Loucy (cell line): Measurements from ENCODE around the gene FOXJ3.

Experiments used
- H2AFZ ChIP-seq: fragments of 200-600 bp; sonication (generic); 2 replicates; pipeline ENCODE4 v1.6.0; 2016; ENCODE audit warnings: antibody characterized with exemption, mild to moderate bottlenecking, low read length, moderate library complexity
- H3F3A ChIP-seq: fragments of 200-600 bp; 2 replicates; pipeline ENCODE4 v1.6.0; 2016; ENCODE audit warnings: antibody characterized with exemption, low read depth, mild to moderate bottlenecking
- H3K27me3 ChIP-seq: fragments of 200-600 bp; sonication (generic); 2 replicates; pipeline ENCODE4 v1.6.1; 2014; ENCODE audit warnings: low read length, mild to moderate bottlenecking; ENCODE audit not compliant: insufficient read depth, poor library complexity, severe bottlenecking
- H3K36me3 ChIP-seq: fragments of 200-600 bp; sonication (generic); 2 replicates; pipeline ENCODE4 v1.6.1; 2016; ENCODE audit warnings: low read length; ENCODE audit not compliant: insufficient read depth
- H3K4me1 ChIP-seq: fragments of 200-600 bp; sonication (generic); 2 replicates; pipeline ENCODE4 v1.5.1; 2014; ENCODE audit warnings: low read length, mild to moderate bottlenecking; ENCODE audit not compliant: insufficient read depth, poor library complexity, severe bottlenecking
- H3K4me2 ChIP-seq: fragments of 200-600 bp; sonication (generic); 2 replicates; pipeline ENCODE4 v1.6.0; 2014; ENCODE audit warnings: antibody characterized with exemption, low read length, low read depth, mild to moderate bottlenecking; ENCODE audit not compliant: poor library complexity, severe bottlenecking
- H3K4me3 ChIP-seq: fragments of 200-600 bp; sonication (generic); 2 replicates; pipeline ENCODE4 v1.5.1; 2014; ENCODE audit warnings: low read length, mild to moderate bottlenecking, mixed read lengths; ENCODE audit not compliant: poor library complexity, severe bottlenecking
- H3K79me2 ChIP-seq: fragments of 200-600 bp; sonication (generic); 2 replicates; pipeline ENCODE4 v1.6.1; 2014; ENCODE audit warnings: low read length; ENCODE audit not compliant: insufficient read depth
- H3K9ac ChIP-seq: fragments of 200-600 bp; sonication (generic); 2 replicates; pipeline ENCODE4 v1.6.0; 2014; ENCODE audit warnings: mild to moderate bottlenecking, low read depth, low read length, moderate library complexity; ENCODE audit not compliant: poor library complexity, severe bottlenecking
- H3K9me2 ChIP-seq: fragments of 200-600 bp; sonication (generic); replicated peaks from 2 replicates; pipeline ENCODE4 v1.6.1; 2016; ENCODE audit warnings: low read depth, low read length, mixed read lengths
- H3K9me3 ChIP-seq: fragments of 200-600 bp; sonication (generic); 2 replicates; pipeline ENCODE4 v1.6.1; 2014; ENCODE audit warnings: mild to moderate bottlenecking, antibody characterized with exemption, low read length, low read depth; ENCODE audit not compliant: insufficient read depth
- H4K20me1 ChIP-seq: fragments of 200-600 bp; sonication (generic); 2 replicates; pipeline ENCODE4 v1.6.0; 2014; ENCODE audit warnings: antibody characterized with exemption, low read length, mild to moderate bottlenecking; ENCODE audit not compliant: insufficient read depth, poor library complexity, severe bottlenecking
- EZH2phosphoT487 ChIP-seq: fragments of 200-600 bp; IDR thresholded peaks from 2 replicates; pipeline ENCODE4 v1.6.1; 2018; ENCODE audit warnings: antibody characterized with exemption, mild to moderate bottlenecking, moderate library complexity, borderline replicate concordance
- TF ChIP-seq, protein P1 (sequence below): fragments of 200-600 bp; sonication (generic); conservative IDR thresholded peaks from 2 replicates; pipeline ENCODE4 v1.5.1; 2014; ENCODE audit warnings: mild to moderate bottlenecking, antibody characterized with exemption, low read length

The FOXJ3 gene

DNA sequence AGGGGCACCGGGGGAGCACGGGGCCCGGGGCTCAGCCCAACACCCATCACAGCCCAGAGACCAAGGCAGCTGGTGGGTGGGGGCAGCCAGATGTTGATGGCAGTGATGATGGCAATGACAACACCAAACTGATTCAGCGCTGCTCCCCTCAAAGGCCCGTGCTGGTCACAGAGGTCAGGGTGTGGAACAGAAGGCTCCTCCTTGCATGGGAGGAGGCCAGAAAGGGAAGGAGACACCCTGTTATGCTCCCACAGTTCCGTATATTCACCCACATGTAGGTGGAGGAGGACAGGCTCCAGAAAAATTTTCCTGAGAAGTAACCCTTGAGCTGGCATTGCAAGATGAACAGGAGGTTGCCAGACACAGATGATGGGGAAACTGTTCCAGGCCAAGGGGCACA lies 181.4 kb downstream of the FOXJ3 start:
- Histone ChIP-seq H3K4me1 (no peaks in the 10 kb centered on the region), H3F3A (no peaks in the 10 kb centered on the region), H3K9me2 (no peaks in the 10 kb centered on the region), H3K79me2 (no peaks in the 10 kb centered on the region), H3K36me3 (no peaks in the 10 kb centered on the region), H4K20me1 (no peaks in the 10 kb centered on the region), H3K27me3 (no peaks in the 10 kb centered on the region), H2AFZ (no peak overlapping the region), H3K4me2 (no peak overlapping the region), H3K9ac (no peak overlapping the region), H3K9me3 (no peaks in the 10 kb centered on the region), H3K4me3 (no peak overlapping the region)
- TF ChIP-seq, protein P1, sequence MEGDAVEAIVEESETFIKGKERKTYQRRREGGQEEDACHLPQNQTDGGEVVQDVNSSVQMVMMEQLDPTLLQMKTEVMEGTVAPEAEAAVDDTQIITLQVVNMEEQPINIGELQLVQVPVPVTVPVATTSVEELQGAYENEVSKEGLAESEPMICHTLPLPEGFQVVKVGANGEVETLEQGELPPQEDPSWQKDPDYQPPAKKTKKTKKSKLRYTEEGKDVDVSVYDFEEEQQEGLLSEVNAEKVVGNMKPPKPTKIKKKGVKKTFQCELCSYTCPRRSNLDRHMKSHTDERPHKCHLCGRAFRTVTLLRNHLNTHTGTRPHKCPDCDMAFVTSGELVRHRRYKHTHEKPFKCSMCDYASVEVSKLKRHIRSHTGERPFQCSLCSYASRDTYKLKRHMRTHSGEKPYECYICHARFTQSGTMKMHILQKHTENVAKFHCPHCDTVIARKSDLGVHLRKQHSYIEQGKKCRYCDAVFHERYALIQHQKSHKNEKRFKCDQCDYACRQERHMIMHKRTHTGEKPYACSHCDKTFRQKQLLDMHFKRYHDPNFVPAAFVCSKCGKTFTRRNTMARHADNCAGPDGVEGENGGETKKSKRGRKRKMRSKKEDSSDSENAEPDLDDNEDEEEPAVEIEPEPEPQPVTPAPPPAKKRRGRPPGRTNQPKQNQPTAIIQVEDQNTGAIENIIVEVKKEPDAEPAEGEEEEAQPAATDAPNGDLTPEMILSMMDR = no peak
- no peak for TF ChIP-seq EZH2phosphoT487

DNA sequence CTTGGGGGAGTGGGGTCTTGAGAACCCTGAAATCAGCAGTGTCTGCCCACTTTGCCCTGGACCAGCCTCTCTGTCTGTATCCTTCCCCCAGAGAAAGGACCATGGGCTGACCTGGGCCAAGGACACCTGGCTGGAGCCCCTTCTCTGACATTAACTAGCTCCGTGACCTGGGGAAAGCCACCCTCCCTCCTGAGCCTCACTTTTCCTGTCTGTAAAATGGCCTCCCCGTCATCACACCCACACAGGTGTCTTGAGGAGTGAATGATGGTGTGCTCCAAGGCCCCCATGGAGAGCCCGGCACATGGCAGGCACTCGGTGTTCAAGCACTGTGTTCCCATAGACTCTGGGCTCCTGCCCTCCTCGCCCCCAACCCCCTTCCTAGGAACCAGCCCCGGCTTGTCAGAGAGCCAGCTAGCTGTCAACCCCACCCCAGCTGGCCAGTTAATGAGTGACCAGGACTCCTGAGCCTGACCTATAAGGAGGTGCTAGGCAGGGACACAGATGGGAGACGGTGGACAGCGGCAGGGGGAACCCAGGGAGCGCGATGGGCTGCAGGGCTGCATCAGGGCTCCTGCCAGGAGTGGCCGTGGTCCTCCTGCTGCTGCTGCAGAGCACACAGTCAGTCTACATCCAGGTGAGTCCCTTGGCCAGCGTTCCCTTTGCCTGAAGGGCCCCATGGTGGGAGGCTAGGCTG lies 182.0 kb downstream of the FOXJ3 start, which contains the start of gene GUCA2B:
Gene GUCA2B, plus strand, starts transcription at position 504 of the 694 bp plus-strand sequence. Its CDS starts 41 bp downstream, at position 545.
- Histone ChIP-seq H3K4me2 (no peak within 1 kb of the TSS), H3K36me3 (no peaks in the 10 kb centered on the region), H3F3A (no peaks in the 10 kb centered on the region), H3K4me3 (no peak within 1 kb of the TSS), H2AFZ (no peak within 1 kb of the TSS), H4K20me1 (no peaks in the 10 kb centered on the region), H3K9me3 (no peaks in the 10 kb centered on the region), H3K9me2 (no peaks in the 10 kb centered on the region), H3K9ac (no peak within 1 kb of the TSS), H3K27me3 (no peaks in the 10 kb centered on the region), H3K4me1 (no peaks in the 10 kb centered on the region), H3K79me2 (no peaks in the 10 kb centered on the region)
- TF ChIP-seq EZH2phosphoT487 = no peak
- TF ChIP-seq, protein P1 = no peak

DNA sequence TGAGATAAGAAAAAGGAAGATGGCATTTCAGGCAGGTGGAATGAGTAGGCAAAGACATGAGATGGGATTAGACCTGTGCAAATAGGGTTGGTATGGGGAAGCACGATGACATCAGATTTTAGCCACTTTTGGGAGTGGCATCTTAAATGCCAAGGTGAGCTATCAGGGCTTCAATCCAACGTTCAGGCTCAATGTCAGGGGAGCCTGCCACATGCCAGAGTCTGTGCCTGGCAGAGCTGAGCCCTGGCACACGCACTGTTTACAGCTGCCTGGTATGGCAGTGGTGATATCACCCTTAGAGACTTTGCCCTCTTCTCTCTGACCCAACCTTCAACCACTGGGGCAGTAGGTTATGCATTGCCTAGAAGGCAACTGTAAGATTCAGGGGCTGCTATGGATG lies 182.9 kb downstream of the FOXJ3 start:
- Histone ChIP-seq H2AFZ (no peak overlapping the region), H3K36me3 (no peaks in the 10 kb centered on the region), H4K20me1 (no peaks in the 10 kb centered on the region), H3K27me3 (no peaks in the 10 kb centered on the region), H3K79me2 (no peaks in the 10 kb centered on the region), H3K4me1 (no peaks in the 10 kb centered on the region), H3K9me2 (no peaks in the 10 kb centered on the region), H3K4me3 (no peak overlapping the region), H3K9me3 (no peaks in the 10 kb centered on the region), H3K4me2 (no peak overlapping the region), H3F3A (no peaks in the 10 kb centered on the region), H3K9ac (no peak overlapping the region)
- no peak for TF ChIP-seq EZH2phosphoT487
- TF ChIP-seq, protein P1 = no peak
